ENCODE measurements around the gene OSBPL6. TPM values are rescaled to one million over a fixed set of nuclear protein-coding genes. Genes with fewer than 3 reads are reported as not detected.
A peak's percentile ranks its signal among the peaks of the same experiment; 100 is the strongest.

Gene OSBPL6
- total and polyA plus RNA-seq, 2 of the 13 experiments (the other 11 are each of a cell fraction or from before 2014, with no cell fraction given) = 0.03 to 0.11 TPM

DNA sequence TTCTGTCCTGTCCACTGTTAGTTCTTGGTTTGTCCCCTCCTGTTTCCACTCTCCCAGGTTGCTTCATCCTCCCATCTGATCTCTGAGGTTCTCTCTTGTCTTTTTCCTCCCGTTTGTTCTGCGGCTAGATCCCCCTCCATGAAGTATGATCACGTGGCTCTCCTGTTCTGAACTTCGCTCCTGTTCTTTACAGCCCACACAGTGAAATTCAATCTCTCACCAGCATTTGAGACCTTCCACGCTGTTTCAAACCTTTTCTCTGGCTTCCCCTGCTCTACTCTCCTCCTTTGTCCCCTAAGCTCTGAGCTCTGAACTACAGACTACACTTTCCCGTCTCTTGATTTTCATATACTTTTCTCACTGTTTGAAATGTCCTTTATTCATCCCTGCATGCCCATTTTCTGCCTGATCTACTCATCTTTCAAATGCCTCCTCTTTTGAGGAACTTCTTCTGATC lies 83.5 kb downstream of the OSBPL6 start (continued):
- TF ChIP-seq SNAPC2 (CRISPR knock-in tag; IDR thresholded peaks at IDR 0.05) (0 out of 2 replicates have a peak, but pooled peaks have one; percentile 32), CEBPG (CRISPR knock-in tag; IDR thresholded peaks at IDR 0.05) (peak; percentile 87), ZNF777 (CRISPR knock-in tag; IDR thresholded peaks at IDR 0.05) (0 out of 2 replicates have a peak, but pooled peaks have one; percentile 29), ZFP1 (CRISPR knock-in tag; IDR thresholded peaks at IDR 0.05) (0 out of 2 replicates have a peak, but pooled peaks have one; percentile 37), ARID4A (CRISPR knock-in tag; IDR thresholded peaks at IDR 0.05; ENCODE audit: borderline replicate concordance) (peak; percentile 28; the same call in 1 of the 2 replicates), PPARG (CRISPR knock-in tag; conservative IDR thresholded peaks at IDR 0.05) (no peak), FOXK2 (IDR thresholded peaks at IDR 0.05) (peak; percentile 44; the same call in 1 of the 2 replicates), ZGPAT (CRISPR knock-in tag; IDR thresholded peaks at IDR 0.05) (0 out of 2 replicates have a peak, but pooled peaks have one; percentile 37), SOX5 (CRISPR knock-in tag; IDR thresholded peaks at IDR 0.05; ENCODE audit: borderline replicate concordance) (peak; percentile 75), RFX1 (IDR thresholded peaks at IDR 0.05) (no peak), FOXA1 (IDR thresholded peaks at IDR 0.05) (no peak), FOXA1 (CRISPR knock-in tag; IDR thresholded peaks at IDR 0.05) (peak; percentile 24), ETS1 (CRISPR knock-in tag; IDR thresholded peaks at IDR 0.05) (no peak), ZFP36 (IDR thresholded peaks at IDR 0.05; ENCODE audit: borderline replicate concordance, low read depth, low read length, partially characterized antibody) (no peak), YEATS4 (CRISPR knock-in tag; IDR thresholded peaks at IDR 0.05; ENCODE audit: borderline replicate concordance) (peak; percentile 56), GATAD2A (CRISPR knock-in tag; IDR thresholded peaks at IDR 0.05) (peak; percentile 73), TOPORS (CRISPR knock-in tag; IDR thresholded peaks at IDR 0.05) (peak; percentile 50; the same call in 1 of the 2 replicates), LCORL (IDR thresholded peaks at IDR 0.05) (peak; percentile 21; the same call in 1 of the 2 replicates), LCORL (CRISPR knock-in tag; IDR thresholded peaks at IDR 0.05) (peak; percentile 39; the same call in 1 of the 2 replicates)
- TF ChIP-seq, protein P1, sequence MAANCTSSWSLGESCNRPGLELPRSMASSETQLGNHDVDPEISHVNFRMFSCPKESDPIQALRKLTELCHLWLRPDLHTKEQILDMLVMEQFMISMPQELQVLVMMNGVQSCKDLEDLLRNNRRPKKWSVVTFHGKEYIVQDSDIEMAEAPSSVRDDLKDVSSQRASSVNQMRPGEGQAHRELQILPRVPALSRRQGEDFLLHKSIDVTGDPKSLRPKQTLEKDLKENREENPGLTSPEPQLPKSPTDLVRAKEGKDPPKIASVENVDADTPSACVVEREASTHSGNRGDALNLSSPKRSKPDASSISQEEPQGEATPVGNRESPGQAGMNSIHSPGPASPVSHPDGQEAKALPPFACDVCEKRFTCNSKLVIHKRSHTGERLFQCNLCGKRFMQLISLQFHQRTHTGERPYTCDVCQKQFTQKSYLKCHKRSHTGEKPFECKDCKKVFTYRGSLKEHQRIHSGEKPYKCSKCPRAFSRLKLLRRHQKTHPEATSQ (CRISPR knock-in tag; IDR thresholded peaks at IDR 0.05; ENCODE audit: borderline replicate concordance) = 0 out of 2 replicates have a peak, but pooled peaks have one; percentile 35
- TF ChIP-seq, protein P2, sequence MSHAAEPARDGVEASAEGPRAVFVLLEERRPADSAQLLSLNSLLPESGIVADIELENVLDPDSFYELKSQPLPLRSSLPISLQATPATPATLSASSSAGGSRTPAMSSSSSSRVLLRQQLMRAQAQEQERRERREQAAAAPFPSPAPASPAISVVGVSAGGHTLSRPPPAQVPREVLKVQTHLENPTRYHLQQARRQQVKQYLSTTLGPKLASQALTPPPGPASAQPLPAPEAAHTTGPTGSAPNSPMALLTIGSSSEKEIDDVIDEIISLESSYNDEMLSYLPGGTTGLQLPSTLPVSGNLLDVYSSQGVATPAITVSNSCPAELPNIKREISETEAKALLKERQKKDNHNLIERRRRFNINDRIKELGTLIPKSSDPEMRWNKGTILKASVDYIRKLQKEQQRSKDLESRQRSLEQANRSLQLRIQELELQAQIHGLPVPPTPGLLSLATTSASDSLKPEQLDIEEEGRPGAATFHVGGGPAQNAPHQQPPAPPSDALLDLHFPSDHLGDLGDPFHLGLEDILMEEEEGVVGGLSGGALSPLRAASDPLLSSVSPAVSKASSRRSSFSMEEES (CRISPR knock-in tag; IDR thresholded peaks at IDR 0.05) = peak; percentile 80
- TF ChIP-seq, protein P3, sequence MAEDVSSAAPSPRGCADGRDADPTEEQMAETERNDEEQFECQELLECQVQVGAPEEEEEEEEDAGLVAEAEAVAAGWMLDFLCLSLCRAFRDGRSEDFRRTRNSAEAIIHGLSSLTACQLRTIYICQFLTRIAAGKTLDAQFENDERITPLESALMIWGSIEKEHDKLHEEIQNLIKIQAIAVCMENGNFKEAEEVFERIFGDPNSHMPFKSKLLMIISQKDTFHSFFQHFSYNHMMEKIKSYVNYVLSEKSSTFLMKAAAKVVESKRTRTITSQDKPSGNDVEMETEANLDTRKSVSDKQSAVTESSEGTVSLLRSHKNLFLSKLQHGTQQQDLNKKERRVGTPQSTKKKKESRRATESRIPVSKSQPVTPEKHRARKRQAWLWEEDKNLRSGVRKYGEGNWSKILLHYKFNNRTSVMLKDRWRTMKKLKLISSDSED (CRISPR knock-in tag; IDR thresholded peaks at IDR 0.05) = no peak
